HG03565 (cell line): ENCODE measurements around the gene CRIM1.

Source experiments
- ATAC-seq: cut with Tn5 transposase; IDR thresholded peaks from one replicate; pipeline ENCODE4 v1.9.1; 2021; ENCODE audit warnings: mild to moderate bottlenecking, moderate library complexity; ENCODE audit not compliant: unreplicated experiment

CRIM1 gene

GRCh38 chr2:36370281-36370680, 14.7 kb downstream of the CRIM1 start:
- ATAC-seq: no peak

DNA sequence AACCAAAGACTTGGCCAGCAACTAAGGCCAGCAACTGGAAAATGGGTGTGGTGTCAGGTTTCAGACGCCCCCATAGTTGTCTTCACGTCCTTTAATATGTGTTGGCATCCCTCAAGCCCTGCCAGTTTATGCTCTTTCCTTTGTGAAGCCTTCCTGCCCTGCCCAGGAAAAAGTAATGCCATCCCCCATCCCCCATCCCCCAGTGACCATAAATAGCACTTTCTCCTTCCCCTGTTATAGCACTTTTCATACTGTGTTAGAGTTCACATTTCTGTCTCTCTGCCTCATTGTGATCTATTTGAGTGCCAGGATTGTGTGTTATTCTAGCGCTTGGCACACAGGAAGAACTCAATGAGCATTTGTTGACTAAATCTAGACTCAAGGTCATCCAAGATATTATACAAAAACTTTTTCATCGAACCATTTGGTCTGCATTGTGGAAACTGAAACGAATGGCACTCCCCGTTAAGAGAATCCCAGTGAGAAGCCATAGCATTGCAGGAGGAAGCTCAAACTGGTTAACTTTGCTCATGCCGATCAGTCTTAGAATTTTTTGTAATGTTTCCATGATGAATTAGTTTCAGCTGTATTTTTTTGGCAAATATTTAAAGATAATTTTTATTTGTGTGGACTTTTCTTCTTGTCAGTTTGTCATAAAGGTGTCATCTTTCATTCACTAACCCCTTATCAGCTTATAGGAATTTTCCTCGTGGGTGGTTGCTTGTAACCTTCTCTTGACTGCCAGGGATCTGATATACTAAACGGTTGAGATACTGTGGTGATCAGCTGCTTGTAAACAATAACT, 15.7 kb downstream of the CRIM1 start:
- no peak for ATAC-seq

DNA sequence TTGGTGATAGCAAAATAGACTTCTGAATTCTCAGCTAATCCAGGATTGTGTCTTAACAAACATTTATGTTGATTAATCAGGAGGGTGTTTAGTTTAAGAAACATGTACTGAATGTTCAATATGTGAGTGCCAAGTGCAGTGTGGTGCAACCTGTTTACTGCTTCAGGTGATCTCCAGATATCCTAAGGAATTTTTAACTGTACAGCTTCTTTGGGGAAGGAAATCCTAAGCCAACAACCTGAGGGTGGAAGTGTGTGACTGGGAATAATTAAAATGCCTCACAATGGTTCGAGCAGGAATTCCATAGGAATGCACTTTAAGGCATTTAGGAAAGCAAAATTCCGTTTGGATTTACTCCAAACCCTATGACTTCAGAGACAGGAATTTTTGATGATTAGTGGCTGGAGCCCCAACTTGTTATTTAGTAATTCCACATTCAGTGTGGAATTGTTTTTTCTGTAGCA, 16.4 kb downstream of the CRIM1 start:
- no peak for ATAC-seq

- no peak for ATAC-seq
Observed at GRCh38 chr2:36373149-36373926, 17.8 kb downstream of the CRIM1 start.

- ATAC-seq: no peak
Observed at GRCh38 chr2:36374585-36374984, 19.0 kb downstream of the CRIM1 start.

DNA sequence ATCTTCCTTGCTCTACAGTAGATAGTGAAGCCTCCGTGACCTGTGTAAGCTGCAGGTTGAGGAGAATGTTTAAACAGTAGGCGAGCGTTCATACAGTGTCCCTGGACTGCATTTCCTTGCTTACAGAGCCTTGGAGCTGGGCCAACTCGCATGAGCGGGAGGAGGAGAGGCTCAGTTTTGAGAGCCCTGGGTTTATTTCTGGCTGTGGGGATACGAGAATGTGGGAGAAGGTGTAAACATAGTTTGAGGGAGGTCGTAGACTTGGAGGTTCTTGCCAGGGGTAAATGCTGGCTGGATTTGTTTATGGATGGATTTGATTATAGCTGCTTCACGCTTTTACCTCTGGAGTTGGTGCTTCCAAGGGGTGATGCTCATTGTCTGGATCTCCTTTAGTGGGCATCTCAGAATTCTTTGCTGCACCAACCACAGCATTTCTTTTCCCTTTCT, 20.8 kb downstream of the CRIM1 start:
- no peak for ATAC-seq

DNA sequence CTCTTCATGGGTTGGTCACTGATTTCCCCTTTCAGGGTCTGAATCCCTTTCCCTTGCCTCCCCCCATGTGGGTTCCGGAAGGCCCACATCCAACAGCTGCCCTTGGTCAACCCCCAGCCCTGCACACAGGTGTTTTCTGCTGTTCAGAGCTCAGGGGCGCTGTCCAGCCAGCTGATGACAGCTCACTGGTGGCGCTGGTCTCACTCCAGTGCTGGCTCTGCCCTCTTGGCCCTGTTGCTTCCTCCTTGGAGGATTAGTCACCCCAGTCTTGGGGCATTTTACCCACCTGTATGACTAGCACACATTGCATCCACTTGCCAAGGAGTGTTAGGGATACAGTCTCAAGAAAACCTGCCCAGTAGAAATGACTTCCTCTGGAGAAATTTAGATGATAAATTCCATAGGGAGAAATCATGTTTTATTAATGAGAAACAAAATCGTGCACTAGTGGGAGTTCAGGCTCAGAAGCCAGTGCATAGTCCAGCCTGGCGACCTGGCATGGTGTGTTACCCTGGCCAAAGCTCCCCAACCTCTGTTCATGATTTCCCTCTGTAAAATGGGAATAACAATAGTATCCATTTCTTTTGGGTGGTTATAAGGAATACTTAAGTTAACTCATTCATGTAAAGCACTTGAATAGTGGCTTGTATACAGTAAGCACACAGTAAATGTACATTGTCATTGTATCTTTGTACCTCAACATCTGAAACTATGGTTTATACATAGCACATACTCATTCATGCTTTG, 21.6 kb downstream of the CRIM1 start:
- ATAC-seq: no peak

DNA sequence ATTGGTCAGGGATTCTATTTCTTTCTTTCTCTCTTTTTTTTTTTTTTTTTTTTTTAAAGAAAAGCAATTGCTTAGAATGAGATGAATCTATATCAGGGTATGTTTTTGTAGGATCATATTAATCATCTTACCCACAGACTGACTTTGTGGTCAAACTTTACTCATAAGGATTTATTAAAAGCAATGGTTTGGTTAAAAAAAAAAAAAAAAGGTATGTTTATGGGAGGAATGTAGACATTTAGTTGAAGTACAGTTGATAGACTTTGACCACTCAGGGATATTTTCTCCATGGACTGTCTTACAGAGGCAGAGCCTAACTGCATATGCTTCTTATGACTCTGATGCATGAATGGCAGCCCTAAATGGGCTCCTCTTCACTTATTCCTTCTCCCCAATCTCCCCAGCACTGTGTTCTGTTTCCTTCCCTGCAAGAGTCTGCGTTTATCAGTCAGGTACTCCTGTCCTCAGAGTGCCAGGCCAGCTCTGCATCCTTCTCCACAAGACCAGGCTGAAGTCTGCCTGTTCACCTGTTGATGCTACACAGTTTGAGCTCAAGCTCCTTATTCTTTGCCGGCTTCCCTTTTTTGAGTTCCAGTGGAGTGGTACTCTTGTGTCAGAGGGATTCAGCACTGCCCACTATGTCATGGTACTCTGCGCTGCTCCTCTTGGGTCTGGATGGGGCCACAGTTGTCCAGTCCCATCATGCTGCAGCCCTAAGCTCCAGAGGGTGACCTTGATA, 24.3 kb downstream of the CRIM1 start:
- no peak for ATAC-seq

- ATAC-seq: no peak
Observed at GRCh38 chr2:36380624-36381481, 25.3 kb downstream of the CRIM1 start.

GRCh38 chr2:36381993-36382392, 26.4 kb downstream of the CRIM1 start:
- no peak for ATAC-seq

- no peak for ATAC-seq
Observed at GRCh38 chr2:36382472-36382871, 26.9 kb downstream of the CRIM1 start.

DNA sequence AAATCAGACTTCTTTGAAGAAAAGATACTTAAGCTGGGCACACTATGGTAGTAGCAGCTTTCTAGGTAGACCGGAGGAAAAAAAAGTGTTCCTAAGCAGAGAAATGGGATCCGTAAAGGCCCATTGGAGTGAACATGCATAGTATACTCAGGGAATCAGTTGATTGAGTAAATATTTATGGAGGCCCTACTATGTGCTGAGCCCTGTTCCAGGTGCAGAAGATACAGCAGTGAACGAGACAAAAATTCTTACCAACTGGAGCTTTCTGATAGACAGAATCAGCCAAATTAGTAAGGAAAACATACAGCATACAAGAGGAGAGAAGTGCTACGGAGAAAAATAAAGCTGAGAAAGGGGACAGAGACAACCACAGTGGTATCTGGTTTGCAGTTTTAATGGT, 28.1 kb downstream of the CRIM1 start:
- no peak for ATAC-seq

DNA sequence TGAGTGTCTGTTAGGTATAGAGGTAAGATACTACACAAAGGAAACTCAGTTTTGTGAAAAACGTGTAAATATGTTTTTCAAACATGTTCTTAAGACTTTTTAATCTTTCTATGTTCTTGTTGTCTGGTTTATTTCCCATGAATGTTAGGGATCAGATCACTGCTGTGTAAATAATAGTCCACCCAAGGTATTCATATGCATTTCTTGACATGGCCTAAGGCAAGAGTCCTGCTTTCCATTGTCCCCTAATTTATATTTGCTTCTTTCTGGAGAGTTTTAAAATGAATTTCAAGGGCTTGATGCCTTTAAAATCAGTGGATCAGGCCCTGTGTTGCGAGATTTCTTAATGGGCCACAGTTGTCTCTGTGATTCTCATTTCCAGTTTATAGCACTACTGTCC, 28.9 kb downstream of the CRIM1 start:
- ATAC-seq: no peak

- no peak for ATAC-seq
Observed at GRCh38 chr2:36385603-36386002, 30.0 kb downstream of the CRIM1 start.

DNA sequence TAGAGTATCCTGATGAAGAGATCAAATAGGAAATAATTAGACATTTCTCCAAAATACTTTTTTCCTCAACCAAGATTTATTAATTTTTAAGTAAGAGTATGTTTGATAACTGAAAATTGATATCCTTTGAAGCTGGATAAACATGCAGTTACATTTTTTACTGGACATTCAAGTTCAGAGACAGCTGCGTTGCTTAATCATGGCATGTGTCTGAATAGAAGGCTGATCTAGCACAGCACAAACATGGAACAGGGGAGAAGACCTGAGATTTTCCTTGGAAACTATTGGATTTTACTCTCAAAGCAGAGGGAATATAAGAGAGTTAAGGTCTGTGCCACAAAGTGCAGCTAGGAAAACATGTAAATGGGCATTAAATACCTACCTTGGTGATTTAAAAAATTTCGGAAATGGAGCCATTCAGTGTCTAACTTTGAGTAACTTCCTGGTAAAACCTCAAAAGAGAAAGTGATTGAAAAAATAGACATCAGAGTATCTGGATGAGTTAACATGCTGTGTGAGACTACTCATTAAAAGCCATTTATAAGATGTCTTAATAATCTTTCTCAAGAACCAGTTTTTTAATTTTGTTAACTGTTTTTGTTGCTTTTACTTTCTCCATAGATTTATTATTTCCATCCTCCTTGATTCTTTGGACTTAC, 31.8 kb downstream of the CRIM1 start:
- ATAC-seq: no peak

GRCh38 chr2:36388472-36388871, 32.9 kb downstream of the CRIM1 start:
- ATAC-seq: no peak

- no peak for ATAC-seq
Observed at GRCh38 chr2:36389091-36389564, 33.5 kb downstream of the CRIM1 start.

GRCh38 chr2:36389577-36389976, 34.0 kb downstream of the CRIM1 start:
- ATAC-seq: no peak
